ENCODE results near the gene SARDH.

DNA sequence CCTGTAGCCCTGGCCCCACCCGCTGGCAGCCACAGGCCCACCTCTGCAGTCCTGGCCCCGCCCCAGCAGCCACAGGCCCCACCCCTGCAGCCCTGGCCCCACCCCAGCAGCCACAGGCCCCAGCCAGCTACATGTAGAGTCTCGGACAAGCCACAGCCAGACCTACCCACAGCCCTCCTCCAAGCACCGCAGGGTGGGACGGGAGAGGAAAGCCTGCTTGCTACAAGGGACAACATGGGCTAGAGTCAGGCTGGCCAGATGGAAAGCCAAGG lies 49.5 kb upstream of the SARDH start:
- TF ChIP-seq POLR2A (IDR thresholded peaks at IDR 0.05): no peak
- TF ChIP-seq CTCF (IDR thresholded peaks at IDR 0.05 in 4 of 5, conservative IDR thresholded peaks at IDR 0.05 in 1 of 5): no peak
